SK-N-SH treated with all-trans-retinoic acid at 6 μM for 48 hours (cell line): ENCODE measurements around the gene TFCP2.

Experiments used
- ARNTL ChIP-seq: fragments of 450-650 bp; formaldehyde crosslinking; IDR thresholded peaks from 2 replicates; pipeline ENCODE4 v1.5.0; 2020; ENCODE audit warnings: low read depth, mild to moderate bottlenecking, moderate library complexity, borderline replicate concordance
- BACH2 ChIP-seq: fragments of 250-450 bp; sonication (Bioruptor Pico); IDR thresholded peaks from 2 replicates; pipeline ENCODE4 v1.9.0; 2021; ENCODE audit warnings: mild to moderate bottlenecking, borderline replicate concordance
- CSRNP3 ChIP-seq: fragments of 250-450 bp; sonication (Bioruptor Pico); IDR thresholded peaks from 2 replicates; pipeline ENCODE4 v1.5.1; 2021; ENCODE audit warnings: mild to moderate bottlenecking, moderate library complexity
- ESRRG ChIP-seq: fragments of 250-450 bp; sonication (Bioruptor Pico); IDR thresholded peaks from 2 replicates; pipeline ENCODE4 v1.6.1; 2021; ENCODE audit warnings: mild to moderate bottlenecking
- GLIS3 ChIP-seq: fragments of 250-450 bp; sonication (Bioruptor Pico); IDR thresholded peaks from 2 replicates; pipeline ENCODE4 v1.5.0; 2020; ENCODE audit warnings: mild to moderate bottlenecking, moderate library complexity
- PATZ1 ChIP-seq: fragments of 250-450 bp; sonication (Bioruptor Pico); IDR thresholded peaks from 2 replicates; pipeline ENCODE4 v1.8.0; 2020; ENCODE audit warnings: mild to moderate bottlenecking, moderate library complexity, borderline replicate concordance
- PPARA ChIP-seq: fragments of 250-450 bp; sonication (Bioruptor Pico); IDR thresholded peaks from 2 replicates; pipeline ENCODE4 v1.5.0; 2020; ENCODE audit warnings: mild to moderate bottlenecking, borderline replicate concordance
- RARB ChIP-seq: fragments of 250-450 bp; sonication (Bioruptor Pico); IDR thresholded peaks from 2 replicates; pipeline ENCODE4 v1.8.0; 2021; ENCODE audit warnings: mild to moderate bottlenecking, moderate library complexity
- TSHZ2 ChIP-seq: fragments of 250-450 bp; sonication (Bioruptor Pico); IDR thresholded peaks from 2 replicates; pipeline ENCODE4 v1.5.0; 2020; ENCODE audit warnings: mild to moderate bottlenecking, moderate library complexity
- ZFP3 ChIP-seq: fragments of 250-450 bp; sonication (Bioruptor Pico); IDR thresholded peaks from 2 replicates; pipeline ENCODE4 v1.5.0; 2020; ENCODE audit warnings: mild to moderate bottlenecking, moderate library complexity
- ZFP30 ChIP-seq: fragments of 450-650 bp; formaldehyde crosslinking; IDR thresholded peaks from 2 replicates; pipeline ENCODE4 v1.5.0; 2022; ENCODE audit warnings: mild to moderate bottlenecking, moderate library complexity
- ZNF565 ChIP-seq: fragments of 450-650 bp; formaldehyde crosslinking; conservative IDR thresholded peaks from 2 replicates; pipeline ENCODE4 v1.5.0; 2020; ENCODE audit warnings: low read depth, mild to moderate bottlenecking, moderate library complexity
- ZNF8 ChIP-seq: fragments of 450-650 bp; formaldehyde crosslinking; IDR thresholded peaks from 2 replicates; pipeline ENCODE4 v1.5.0; 2020; ENCODE audit warnings: mild to moderate bottlenecking, moderate library complexity
- TF ChIP-seq, protein P1 (sequence below): fragments of 250-450 bp; sonication (Bioruptor Pico); IDR thresholded peaks from 2 replicates; pipeline ENCODE4 v1.5.1; 2020; ENCODE audit warnings: low read depth, mild to moderate bottlenecking, moderate library complexity

GRCh38 chr12:51202718-51203117, 29.8 kb upstream of the TFCP2 start:
- no peak for TF ChIP-seq GLIS3
- TF ChIP-seq ARNTL (CRISPR knock-in tag) = no peak
- no peak for TF ChIP-seq ZFP3 (CRISPR knock-in tag)
- TF ChIP-seq PATZ1 (CRISPR knock-in tag) = no peak
- TF ChIP-seq TSHZ2 (CRISPR knock-in tag) = no peak
- TF ChIP-seq BACH2 = no peak
- no peak for TF ChIP-seq ZFP30 (CRISPR knock-in tag)
- TF ChIP-seq, protein P1, sequence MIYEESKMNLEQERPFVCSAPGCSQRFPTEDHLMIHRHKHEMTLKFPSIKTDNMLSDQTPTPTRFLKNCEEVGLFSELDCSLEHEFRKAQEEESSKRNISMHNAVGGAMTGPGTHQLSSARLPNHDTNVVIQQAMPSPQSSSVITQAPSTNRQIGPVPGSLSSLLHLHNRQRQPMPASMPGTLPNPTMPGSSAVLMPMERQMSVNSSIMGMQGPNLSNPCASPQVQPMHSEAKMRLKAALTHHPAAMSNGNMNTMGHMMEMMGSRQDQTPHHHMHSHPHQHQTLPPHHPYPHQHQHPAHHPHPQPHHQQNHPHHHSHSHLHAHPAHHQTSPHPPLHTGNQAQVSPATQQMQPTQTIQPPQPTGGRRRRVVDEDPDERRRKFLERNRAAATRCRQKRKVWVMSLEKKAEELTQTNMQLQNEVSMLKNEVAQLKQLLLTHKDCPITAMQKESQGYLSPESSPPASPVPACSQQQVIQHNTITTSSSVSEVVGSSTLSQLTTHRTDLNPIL (CRISPR knock-in tag) = no peak
- TF ChIP-seq ZNF565 (CRISPR knock-in tag) = no peak
- TF ChIP-seq ESRRG (CRISPR knock-in tag) = no peak
- TF ChIP-seq CSRNP3 (CRISPR knock-in tag) = no peak
- TF ChIP-seq ZNF8 (CRISPR knock-in tag) = no peak
- no peak for TF ChIP-seq PPARA (CRISPR knock-in tag)
- TF ChIP-seq RARB (CRISPR knock-in tag) = no peak
